Osteocyte (in vitro differentiated cells): ENCODE data around the gene EPN3. TPM values are rescaled to one million over a fixed set of nuclear protein-coding genes. Genes with fewer than 3 reads are reported as not detected.

ENCODE experiments used
- DNase-seq: peaks from one replicate; pipeline ENCODE4 v3.0.0; 2021; ENCODE audit warnings: mixed read lengths; ENCODE audit not compliant: unreplicated experiment; ENCODE audit errors: extremely low spot score
- H3K27ac Mint-ChIP-seq: one replicate; pipeline ENCODE4 v1.8.0; 2021; ENCODE audit warnings: mild to moderate bottlenecking, mixed read lengths; ENCODE audit not compliant: unreplicated experiment
- H3K27me3 Mint-ChIP-seq: one replicate; pipeline ENCODE4 v1.8.0; 2021; ENCODE audit warnings: mixed read lengths; ENCODE audit not compliant: unreplicated experiment
- H3K36me3 Mint-ChIP-seq: one replicate; pipeline ENCODE4 v1.8.0; 2021; ENCODE audit warnings: mixed read lengths; ENCODE audit not compliant: unreplicated experiment
- H3K4me1 Mint-ChIP-seq: one replicate; pipeline ENCODE4 v1.8.0; 2021; ENCODE audit warnings: mixed read lengths; ENCODE audit not compliant: unreplicated experiment
- H3K4me3 Mint-ChIP-seq: one replicate; pipeline ENCODE4 v1.8.0; 2021; ENCODE audit warnings: mild to moderate bottlenecking, moderate library complexity, mixed read lengths; ENCODE audit not compliant: unreplicated experiment
- H3K9me3 Mint-ChIP-seq: one replicate; pipeline ENCODE4 v1.8.0; 2021; ENCODE audit warnings: mixed read lengths; ENCODE audit not compliant: unreplicated experiment
- CTCF ChIP-seq: fragments of 200-600 bp; sonication (generic); IDR thresholded peaks from 2 replicates; pipeline ENCODE4 v1.5.0; 2021; ENCODE audit warnings: antibody characterized with exemption, mild to moderate bottlenecking, moderate library complexity
- total RNA-seq: library from RNA; stranded (reverse); gene quantifications from 2 replicates; pipeline ENCODE4 v1.2.1, GENCODE V29; 2021

EPN3 gene
- total RNA-seq, 1 donor from 2014 or later, result not detected

- Mint-ChIP-seq H3K4me3 (no peak overlapping the region), H3K27ac (no peak overlapping the region), H3K4me1 (peaks cover 17% of the 10 kb centered on the region), H3K27me3 (no peaks in the 10 kb centered on the region), H3K9me3 (no peaks in the 10 kb centered on the region), H3K36me3 (no peaks in the 10 kb centered on the region)
- TF ChIP-seq CTCF, result no peak
- no peak for DNase-seq
Observed at GRCh38 chr17:50521514-50521913, 11.0 kb upstream of the EPN3 start.

- Mint-ChIP-seq H3K27me3 (no peaks in the 10 kb centered on the region), H3K36me3 (no peaks in the 10 kb centered on the region), H3K4me1 (peaks cover 7% of the 10 kb centered on the region), H3K9me3 (no peaks in the 10 kb centered on the region), H3K4me3 (no peak overlapping the region), H3K27ac (no peak overlapping the region)
- no peak for DNase-seq
- TF ChIP-seq CTCF, result no peak
Observed at GRCh38 chr17:50522766-50523165, 9.8 kb upstream of the EPN3 start.

- Mint-ChIP-seq H3K4me1 (peaks cover 7% of the 10 kb centered on the region), H3K9me3 (no peaks in the 10 kb centered on the region), H3K36me3 (no peaks in the 10 kb centered on the region), H3K27me3 (no peaks in the 10 kb centered on the region), H3K27ac (no peak overlapping the region), H3K4me3 (no peak overlapping the region)
- DNase-seq, result no peak
- no peak for TF ChIP-seq CTCF
Observed at GRCh38 chr17:50523208-50523607, 9.3 kb upstream of the EPN3 start.

GRCh38 chr17:50524838-50525237, 7.7 kb upstream of the EPN3 start:
- H3K27me3 Mint-ChIP-seq, result peaks cover 8% of the 10 kb centered on the region
- DNase-seq, result no peak
- no peak overlapping the region for H3K27ac Mint-ChIP-seq
- H3K9me3 Mint-ChIP-seq, result no peaks in the 10 kb centered on the region
- H3K4me1 Mint-ChIP-seq, result no peaks in the 10 kb centered on the region
- no peak overlapping the region for H3K4me3 Mint-ChIP-seq
- TF ChIP-seq CTCF, result no peak
- H3K36me3 Mint-ChIP-seq, result no peaks in the 10 kb centered on the region

- no peaks in the 10 kb centered on the region for H3K36me3 Mint-ChIP-seq
- no peak for DNase-seq
- no peak overlapping the region for H3K4me3 Mint-ChIP-seq
- TF ChIP-seq CTCF, result no peak
- peaks cover 28% of the 10 kb centered on the region for H3K27me3 Mint-ChIP-seq
- no peak overlapping the region for H3K27ac Mint-ChIP-seq
- no peaks in the 10 kb centered on the region for H3K9me3 Mint-ChIP-seq
- H3K4me1 Mint-ChIP-seq, result no peaks in the 10 kb centered on the region
Observed at GRCh38 chr17:50527155-50527762, 5.3 kb upstream of the EPN3 start.
